Esophagus squamous epithelium (tissue), 4 donors: Measurements from ENCODE around the gene MARCHF9.

Source experiments
- POLR2A ChIP-seq, 4 donors: fragments of 450-650 bp; IDR thresholded peaks; one replicate each; pipeline ENCODE4 v1.6.1; 2017; ENCODE audit warnings: antibody characterized with exemption in 4 of 4, mild to moderate bottlenecking in 4 of 4, moderate library complexity in 3 of 4
- TF ChIP-seq, protein P1 (sequence below), 6 experiments: fragments of 450-650 bp in 4 of 6; fragments of 200-600 bp in 2 of 6; sonication (generic) in 2 of 6; IDR thresholded peaks; one replicate each; pipeline ENCODE4 v1.5.1; 2016 to 2019; ENCODE audit warnings: antibody characterized with exemption in 6 of 6, mild to moderate bottlenecking in 4 of 6, moderate library complexity in 4 of 6

DNA sequence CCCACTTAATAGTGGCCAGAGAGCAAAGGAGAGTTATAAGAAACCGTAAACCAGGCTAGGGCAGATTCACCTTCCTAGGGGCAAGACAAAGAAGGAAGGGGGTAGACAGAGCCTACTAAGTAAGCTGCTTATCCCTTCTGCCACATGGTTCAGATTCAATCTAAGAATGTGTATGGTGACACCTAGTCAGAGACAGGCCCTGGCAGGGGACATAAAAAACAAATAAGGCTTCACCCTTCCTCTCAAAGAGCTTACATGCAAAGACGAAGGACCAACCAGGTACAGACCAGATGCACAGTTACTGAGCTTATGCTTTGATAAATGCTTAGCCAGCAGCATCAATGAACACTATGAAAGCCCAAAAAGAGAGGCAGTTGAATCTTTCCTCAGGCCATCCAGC, 7.6 kb downstream of the MARCHF9 start:
- TF ChIP-seq, protein P1, sequence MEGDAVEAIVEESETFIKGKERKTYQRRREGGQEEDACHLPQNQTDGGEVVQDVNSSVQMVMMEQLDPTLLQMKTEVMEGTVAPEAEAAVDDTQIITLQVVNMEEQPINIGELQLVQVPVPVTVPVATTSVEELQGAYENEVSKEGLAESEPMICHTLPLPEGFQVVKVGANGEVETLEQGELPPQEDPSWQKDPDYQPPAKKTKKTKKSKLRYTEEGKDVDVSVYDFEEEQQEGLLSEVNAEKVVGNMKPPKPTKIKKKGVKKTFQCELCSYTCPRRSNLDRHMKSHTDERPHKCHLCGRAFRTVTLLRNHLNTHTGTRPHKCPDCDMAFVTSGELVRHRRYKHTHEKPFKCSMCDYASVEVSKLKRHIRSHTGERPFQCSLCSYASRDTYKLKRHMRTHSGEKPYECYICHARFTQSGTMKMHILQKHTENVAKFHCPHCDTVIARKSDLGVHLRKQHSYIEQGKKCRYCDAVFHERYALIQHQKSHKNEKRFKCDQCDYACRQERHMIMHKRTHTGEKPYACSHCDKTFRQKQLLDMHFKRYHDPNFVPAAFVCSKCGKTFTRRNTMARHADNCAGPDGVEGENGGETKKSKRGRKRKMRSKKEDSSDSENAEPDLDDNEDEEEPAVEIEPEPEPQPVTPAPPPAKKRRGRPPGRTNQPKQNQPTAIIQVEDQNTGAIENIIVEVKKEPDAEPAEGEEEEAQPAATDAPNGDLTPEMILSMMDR (IDR thresholded peaks at IDR 0.05): no peak
- TF ChIP-seq POLR2A (IDR thresholded peaks at IDR 0.05): no peak
